Measurements from ENCODE around the gene IL13RA1. TPM values are rescaled to one million over a fixed set of nuclear protein-coding genes. Genes with fewer than 3 reads are reported as not detected.

Gene IL13RA1
- 10 to 100 TPM; 44.9 to 77.8 (median 71.0) TPM for total RNA-seq

GRCh38 chrX:118726887-118727685 is at the start of gene IL13RA1:
IL13RA1 (plus strand) TSS chrX:118727606; CDS start chrX:118727639, 33 bp downstream.
- peak; percentile 32 for DNase-seq (ENCODE audit: low spot score)
- peak; percentile 83 for ATAC-seq (ENCODE audit: low FRiP score)
- no peak for TF ChIP-seq CTCF (IDR thresholded peaks at IDR 0.05)

- ATAC-seq (ENCODE audit: low FRiP score) (no peak), DNase-seq (ENCODE audit: low spot score) (no peak)
Measured at GRCh38 chrX:118679290-118679689, 48.1 kb upstream of the IL13RA1 start.

GRCh38 chrX:118682258-118683014 is 45.0 kb upstream of the IL13RA1 start:
- DNase-seq (ENCODE audit: low spot score) (no peak), ATAC-seq (ENCODE audit: low FRiP score) (no peak)
- TF ChIP-seq CTCF (IDR thresholded peaks at IDR 0.05): no peak

More at GRCh38 chrX:118679290-118679689, 48.1 kb upstream of the IL13RA1 start:
- TF ChIP-seq CTCF (IDR thresholded peaks at IDR 0.05): no peak

- TF ChIP-seq CTCF (IDR thresholded peaks at IDR 0.05): no peak
- ATAC-seq (ENCODE audit: low FRiP score): no peak
Measured at GRCh38 chrX:118685393-118685792, 42.0 kb upstream of the IL13RA1 start.

GRCh38 chrX:118688935-118689334 is 38.5 kb upstream of the IL13RA1 start:
- no peak for TF ChIP-seq CTCF (IDR thresholded peaks at IDR 0.05)
- no peak for DNase-seq (ENCODE audit: low spot score)
- no peak for ATAC-seq (ENCODE audit: low FRiP score)

More at GRCh38 chrX:118685393-118685792, 42.0 kb upstream of the IL13RA1 start:
- no peak for DNase-seq (ENCODE audit: low spot score)

- no peak for TF ChIP-seq CTCF (IDR thresholded peaks at IDR 0.05)
- no peak for ATAC-seq (ENCODE audit: low FRiP score)
- no peak for DNase-seq (ENCODE audit: low spot score)
Measured at GRCh38 chrX:118693843-118694242, 33.6 kb upstream of the IL13RA1 start.
